Fibroblast of gingiva (primary cell): Measurements from ENCODE around the gene SLC35F3.
"Not testable (repeated sequence)": the region's sequence is repeated elsewhere in the genome, so short reads cannot be mapped to it uniquely, and the experiment has no call there.

Experiments
- DNase-seq: peaks from one replicate; pipeline ENCODE4 v3.0.0-alpha.2; 2011; ENCODE audit warnings: low read depth

SLC35F3 gene

DNA sequence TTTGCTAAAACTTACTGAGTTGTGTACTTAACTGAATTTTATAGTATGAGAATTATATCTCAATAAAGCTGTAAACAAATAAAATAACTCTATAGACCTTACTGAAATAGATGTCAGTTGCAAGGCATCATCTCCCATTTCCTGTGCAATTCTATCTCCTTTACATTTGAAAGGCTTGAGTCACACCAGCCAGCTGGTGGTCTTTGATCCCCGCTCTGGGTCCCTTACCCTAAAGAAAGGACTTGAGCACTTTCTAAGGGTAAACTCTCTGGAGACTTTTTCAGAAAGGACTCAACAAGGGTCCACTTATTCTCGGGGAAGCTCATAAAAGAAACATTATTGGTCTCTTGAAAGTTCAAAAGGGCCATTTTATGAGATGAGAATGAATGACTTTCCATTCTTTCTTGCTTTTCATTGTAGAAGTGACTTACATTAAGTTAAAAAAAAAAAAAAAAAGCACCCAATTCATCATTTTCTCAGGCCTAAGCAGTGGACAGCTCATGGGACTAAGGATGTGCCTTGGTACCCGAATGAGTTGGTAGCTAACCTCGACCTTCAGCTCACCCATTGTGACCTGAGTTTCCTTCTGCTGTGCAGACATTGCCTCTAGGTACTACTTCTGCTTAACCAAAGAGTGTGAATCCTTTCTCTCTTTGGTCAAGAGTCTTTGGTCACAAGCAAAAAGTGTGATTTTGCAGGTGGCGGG, 321.8 kb downstream of the SLC35F3 start:
- no peak for DNase-seq

DNA sequence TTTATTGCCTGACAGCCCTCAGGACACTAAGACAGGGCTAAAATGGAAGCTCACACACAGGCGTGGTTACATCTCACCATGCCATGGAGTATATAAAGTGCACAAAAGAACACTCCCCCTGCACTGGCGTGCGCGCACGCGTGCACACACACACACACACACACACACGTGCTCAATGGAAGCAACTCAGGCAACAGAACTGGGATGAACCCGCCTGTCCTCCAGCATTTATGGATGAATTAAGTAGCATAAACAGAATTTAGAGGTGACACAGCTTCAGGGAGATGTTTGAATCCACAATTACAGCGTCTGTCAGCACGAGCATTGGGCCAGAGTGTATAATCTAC, 322.3 kb downstream of the SLC35F3 start:
- no peak for DNase-seq

DNA sequence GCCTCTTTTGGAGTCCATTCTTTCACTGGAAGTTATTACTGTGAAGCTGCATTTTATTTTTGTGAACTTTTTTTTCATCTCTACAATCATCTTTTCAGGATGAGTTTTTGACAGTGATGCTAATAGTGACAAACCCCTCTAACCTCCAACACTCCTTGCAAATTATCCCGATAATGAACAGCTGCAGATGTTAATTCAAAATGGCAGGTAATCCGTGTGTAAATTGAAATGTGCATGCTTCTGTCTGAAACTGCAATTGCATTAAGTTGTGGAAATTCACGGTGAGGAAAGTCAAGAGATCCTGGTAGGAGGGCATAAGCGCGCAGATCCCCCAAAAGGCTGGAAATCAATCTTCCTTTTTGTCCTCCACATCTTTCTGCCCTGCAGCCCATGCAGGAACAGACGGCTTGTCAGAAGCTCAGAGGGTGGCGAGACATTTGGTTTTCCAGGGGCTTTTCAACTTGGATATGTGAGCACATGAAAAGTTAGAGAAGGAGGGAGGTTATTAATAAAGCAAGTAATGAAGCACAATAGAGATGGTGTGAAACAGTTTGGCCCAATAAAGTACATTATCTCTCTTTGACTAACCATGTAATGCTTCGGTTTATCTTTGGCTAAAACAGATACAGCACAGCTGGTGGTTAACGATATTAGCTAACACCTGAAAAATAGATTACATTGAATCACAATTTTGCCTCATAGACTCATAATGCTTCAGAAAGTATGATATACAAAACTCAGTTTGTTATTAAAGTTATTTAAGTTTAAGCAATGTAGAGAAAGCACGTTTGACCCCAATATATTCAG, 325.3 kb downstream of the SLC35F3 start:
- DNase-seq, result no peak

DNA sequence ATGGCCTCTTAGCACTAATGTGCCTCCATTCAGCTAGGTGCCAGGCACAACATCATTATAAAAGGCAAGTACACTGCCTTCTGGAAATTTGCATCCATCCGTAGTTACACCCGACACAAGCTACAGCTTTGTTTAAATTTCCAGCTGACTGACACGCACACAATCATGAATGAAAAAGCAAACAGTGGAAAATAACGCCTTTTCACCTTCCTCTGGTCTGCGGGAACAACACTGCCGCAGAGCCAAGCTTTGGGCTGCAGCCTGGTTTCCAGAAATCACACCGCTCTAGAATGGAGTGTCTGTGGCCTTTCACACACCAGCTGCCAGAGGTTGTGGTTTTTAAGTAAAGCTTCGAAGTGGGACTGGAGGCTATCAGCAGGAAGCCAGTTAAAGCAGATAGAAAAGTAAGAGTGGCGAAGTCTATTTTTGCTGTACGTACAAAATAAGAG, 326.0 kb downstream of the SLC35F3 start:
- DNase-seq, result no peak

DNA sequence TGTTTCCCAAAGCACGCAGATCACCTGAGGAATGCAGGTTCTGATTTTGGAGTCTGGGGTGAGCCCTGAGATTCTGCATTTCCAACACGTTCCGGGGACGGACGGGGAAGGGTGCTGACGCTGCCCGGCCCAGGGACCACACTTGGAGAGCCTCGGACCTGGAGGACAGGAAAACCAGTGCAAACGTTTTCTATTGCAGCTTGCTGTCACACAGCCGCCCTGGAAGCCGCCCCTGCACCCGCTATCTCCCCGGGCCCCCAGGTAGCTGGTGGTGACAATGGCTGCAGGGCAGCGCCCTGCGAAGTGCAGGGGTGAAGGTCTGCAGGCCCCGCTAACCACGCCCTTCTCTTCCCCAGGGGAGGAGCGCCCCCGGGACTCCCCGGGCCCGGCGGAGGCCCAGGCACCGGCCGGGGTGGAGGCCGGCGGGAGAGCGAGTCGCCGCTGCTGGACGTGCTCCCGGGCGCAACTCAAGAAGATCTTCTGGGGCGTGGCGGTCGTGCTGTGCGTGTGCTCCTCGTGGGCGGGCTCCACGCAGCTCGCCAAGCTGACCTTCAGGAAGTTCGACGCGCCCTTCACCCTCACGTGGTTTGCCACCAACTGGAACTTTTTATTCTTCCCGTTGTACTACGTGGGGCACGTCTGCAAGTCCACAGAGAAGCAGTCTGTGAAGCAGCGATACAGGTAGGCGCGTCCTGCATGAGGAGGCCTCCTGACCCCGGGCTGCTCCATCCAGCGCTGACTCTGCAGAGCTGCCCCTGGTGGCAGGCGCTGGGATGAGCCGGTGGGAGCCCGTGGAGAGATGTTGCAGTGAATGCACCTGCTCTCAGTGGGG, 326.8 kb downstream of the SLC35F3 start:
- no peak for DNase-seq

DNA sequence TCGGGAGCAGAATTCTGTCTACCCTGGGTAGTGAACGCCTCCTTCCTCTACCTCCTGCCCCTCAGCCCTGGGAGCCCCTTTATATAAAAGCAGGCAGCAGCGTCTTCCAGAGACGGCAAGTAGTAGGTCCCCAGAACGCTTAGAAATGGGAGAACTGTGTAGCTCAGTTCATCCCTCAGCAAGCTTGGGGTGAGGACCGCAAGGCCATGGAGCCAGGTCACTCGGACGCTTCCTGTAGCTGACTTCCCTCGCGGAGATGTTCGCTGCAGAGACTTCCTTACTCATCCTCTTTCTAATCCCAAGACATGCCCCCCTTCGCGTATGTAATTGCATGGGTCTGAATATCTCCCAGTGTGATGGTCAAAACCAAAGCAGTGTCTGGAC, 327.4 kb downstream of the SLC35F3 start:
- no peak for DNase-seq

DNA sequence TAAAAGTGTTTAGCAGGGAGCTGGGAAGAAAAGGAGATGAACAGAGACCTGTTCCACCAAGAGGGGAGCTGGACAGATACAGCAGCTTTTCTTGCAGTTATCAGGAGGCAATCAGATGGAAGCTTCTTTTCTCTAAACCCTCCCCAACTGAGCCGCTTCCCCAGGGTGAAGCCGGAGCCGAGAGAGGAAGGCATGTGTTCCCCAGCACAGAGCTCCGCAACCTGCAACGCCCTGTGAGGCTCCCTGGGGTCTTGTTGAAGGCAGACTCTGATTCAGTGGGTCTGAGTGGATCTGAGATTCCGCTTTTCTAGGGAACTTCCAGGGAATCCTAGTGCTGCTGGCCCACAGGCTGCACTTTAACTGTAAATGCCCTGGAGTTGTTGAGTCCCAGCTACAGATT, 329.7 kb downstream of the SLC35F3 start:
- no peak for DNase-seq

DNA sequence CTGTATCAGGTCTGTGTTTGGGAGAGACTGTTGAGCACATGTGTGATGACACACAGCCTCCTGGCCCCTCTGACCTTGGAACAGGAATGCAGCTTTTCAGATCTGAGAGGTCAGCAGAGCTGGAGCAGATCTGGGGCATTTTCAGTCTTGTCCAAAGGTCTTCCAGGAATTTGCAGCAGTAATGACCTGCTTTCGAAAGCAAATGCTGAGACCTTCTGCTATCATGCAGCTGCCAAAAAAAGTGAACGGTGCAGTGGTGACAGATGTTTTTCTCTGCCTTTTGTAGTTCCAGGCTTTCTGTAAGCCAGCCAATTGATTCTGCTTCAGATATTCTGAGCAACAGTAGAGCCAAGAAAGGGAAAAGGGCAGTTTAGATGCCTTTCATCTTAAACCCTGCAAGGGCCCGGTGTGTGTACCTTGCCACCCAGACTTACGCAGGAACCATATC, 331.0 kb downstream of the SLC35F3 start:
- no peak for DNase-seq

DNA sequence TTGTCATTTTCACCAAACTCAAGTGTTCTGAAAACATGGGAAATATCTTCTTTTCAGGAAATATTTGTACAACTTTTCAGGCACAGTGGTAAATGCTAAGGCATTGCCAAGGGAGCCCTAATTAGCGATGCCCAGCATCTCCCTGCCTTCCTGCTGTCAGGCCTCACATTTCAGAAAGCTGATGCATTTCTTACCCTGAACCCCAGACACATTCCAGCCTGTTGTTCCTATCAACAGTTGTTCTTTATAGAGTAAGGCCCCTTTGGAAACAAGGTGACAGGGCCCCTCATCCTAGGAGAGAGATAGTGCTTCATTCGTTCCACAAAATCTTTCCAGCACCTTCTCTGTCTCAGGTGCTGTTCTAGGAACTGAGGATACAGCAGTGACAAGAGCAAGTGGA, 332.9 kb downstream of the SLC35F3 start:
- no peak for DNase-seq

DNA sequence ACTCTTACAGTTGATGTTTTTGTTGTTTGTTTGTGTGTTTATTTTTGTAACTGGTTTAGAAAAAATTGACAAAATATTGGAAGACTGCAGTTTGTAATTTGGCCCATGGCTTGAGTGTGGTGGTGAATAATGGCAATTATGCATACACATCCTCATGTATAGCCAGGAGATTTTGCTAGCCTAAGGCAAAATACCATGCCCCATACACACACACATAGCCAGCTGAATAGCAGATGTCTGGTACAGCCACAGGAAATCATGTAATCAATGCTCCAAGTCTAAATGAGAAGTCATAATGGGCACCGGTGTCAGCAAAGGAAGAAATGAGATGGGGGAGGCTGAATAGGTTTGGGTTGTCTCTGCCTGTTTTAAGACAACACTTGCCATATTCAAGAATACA, 333.6 kb downstream of the SLC35F3 start:
- DNase-seq, result no peak

DNA sequence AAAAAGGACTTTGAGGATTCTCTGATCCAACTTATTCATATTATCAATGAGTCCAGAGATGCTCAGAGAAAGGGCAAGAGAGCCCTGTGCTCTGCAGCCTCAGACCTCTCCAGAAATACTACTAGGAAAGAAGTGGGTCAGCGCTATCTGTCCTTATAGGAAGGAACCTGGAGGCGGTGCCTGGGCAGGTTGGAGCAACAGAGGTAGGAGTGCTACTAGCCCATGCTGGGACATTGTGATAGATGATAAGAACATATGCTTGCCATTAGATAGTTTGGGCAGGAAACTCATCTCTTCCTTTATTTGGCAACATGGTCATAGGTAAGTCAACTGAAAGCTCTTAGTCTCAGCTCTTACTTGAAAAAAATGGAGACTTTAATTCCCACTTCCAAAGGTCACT, 335.0 kb downstream of the SLC35F3 start:
- no peak for DNase-seq

DNA sequence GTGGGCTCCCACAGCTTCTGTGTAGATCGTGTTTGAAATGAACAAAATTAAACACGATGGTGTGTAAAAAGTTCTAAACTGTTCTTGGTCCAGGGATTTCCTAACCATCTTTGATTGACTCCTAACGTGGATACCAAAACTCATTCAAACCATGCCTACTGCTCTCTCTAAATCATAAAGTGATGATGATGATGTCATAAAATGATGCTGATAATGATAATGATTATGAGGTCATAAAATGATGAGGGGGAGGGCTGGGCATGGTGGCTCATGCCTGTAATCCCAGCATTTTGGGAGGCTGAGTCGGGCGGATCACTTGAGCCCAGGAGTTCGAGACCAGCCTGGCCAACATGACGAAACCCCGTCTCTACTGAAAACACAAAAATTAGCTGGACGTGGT, 335.5 kb downstream of the SLC35F3 start:
- no peak for DNase-seq

DNA sequence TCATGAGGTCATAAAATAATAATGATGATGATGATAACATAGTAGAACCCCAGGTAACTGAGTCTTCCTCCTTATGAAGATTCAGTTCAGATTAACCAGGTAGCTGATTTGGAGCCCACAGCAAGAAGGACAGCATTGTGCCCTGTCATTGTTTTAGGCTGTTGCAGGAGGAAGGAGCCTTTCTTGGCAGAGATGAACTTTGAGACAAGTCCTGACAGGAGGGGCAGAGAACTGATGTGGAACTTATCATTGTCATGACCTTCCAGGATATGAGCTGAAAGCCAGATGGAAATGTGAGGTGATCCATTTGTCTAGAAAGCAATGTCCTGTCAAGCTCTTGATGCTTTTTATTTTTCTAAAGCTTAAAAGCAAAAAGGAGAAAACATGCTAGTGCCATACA, 336.2 kb downstream of the SLC35F3 start:
- DNase-seq, result no peak

DNA sequence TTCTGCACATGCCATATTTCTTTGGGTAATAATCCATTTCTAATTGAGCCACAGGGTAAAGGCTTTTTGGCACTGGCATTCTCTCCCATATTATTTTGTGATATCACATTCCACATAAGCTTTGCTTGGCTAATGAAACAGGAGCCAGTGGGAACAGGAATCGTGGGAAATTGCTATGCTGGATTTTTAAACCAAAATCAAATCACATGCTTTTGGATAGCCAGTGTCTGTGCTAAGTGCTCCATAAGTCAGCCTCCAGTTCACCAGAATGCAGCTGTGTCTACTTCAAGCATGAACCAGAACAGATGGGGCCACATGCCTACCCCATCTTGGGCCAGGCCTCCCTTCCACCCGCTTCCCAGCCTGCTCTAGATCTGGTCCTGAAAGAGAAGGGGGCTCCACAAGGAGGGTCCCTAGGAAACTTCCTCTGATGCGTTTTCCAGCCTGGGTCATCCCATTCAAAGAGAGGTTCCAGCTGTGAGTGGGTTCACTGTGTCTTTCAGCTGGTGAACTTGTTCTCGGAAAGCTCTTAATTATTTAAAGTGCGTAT, 337.5 kb downstream of the SLC35F3 start:
- no peak for DNase-seq

DNA sequence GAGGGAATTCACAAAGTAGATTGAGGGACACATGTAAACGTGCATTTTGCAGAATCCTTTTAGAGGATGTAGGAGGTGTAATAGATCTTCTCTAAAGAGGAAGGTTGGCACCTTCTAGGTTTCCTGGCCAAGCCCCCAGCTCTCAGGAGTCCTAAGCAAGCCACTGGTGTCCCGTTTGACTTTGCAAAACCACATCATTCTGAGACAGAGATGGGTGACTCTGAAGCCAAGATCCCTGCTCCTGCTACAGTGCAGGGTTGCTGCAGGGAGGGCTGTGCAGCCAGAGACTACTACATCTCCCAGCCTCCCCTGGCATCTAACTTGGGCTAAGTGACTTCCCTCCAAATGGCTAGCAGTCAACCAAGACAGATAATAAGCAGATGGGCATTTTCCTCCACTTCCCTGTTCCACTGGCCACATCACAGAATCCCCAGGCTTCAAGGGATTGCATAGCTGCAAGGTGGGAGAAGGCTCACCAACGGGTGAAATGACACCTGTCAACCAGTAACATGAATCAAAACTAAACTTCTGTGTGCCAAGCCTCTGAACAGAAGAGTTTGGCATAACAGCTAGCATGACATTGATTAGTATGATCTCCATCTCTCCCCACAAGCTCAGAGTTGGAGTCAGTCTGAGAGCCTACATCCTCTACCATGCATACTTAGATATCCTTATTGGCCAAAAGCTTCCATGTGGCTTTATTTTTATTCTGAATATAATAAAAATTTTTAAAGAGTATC, 339.2 kb downstream of the SLC35F3 start:
- no peak for DNase-seq

DNA sequence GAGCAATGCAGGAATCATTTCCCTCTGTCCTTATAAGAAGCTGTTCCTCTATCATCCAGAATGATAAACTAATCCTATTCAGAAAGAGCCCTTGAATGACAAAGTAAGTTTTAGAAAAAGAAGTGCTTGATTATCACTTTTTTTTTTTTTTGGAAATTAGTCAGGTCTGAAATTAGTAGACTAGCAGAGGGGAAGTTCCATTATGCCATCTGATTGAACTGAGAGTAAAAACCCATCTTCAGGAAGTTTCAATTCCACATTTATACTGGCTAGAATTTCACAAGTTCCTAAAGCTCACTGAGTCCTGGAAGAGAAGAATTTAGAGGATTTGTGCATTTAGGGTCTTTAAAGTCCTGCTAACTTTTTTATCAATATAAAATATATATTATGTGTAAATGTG, 340.0 kb downstream of the SLC35F3 start:
- no peak for DNase-seq

DNA sequence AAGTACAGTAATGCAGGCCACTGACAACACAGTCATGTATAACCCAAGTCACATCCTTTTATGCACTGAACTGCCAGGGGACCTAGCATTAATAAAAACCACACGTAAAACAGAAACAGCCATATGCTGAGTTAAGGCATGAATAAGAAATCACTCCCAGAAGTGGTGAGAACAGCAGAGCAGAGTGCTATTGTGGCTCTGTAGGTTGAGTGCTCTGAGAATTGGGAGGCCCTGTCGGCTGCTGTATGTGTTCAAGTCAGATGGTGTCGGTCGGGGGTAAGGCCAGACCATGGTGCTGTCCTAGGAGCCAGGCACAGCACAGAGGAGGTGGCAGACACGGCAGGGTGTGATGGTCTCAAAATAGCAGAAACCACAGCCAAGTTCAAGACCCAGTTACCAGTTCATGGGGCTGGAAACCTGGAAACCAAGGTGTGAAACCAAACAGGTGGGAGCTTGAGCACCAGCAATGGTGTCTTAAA, 342.2 kb downstream of the SLC35F3 start:
- DNase-seq, result no peak

DNA sequence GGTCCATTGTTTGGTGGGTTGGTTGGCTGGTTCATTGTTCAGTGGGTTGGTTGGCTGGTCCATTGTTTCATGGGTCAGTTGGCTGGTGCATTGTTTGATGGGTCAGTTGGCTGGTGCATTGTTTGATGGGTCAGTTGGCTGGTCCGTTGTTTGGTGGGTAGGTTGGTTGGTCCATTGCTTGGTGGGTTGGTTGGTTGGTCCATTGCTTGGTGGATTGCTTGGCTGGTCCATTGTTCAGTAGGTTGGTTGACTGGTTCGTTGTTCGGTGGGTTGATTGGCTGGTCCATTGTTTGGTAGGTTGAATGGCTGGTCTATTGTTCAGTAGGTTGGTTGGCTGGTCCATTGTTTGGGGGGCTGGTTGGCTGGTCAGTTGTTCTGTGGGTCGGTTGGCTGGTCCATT, 343.3 kb downstream of the SLC35F3 start:
- DNase-seq, result not testable (repeated sequence)

DNA sequence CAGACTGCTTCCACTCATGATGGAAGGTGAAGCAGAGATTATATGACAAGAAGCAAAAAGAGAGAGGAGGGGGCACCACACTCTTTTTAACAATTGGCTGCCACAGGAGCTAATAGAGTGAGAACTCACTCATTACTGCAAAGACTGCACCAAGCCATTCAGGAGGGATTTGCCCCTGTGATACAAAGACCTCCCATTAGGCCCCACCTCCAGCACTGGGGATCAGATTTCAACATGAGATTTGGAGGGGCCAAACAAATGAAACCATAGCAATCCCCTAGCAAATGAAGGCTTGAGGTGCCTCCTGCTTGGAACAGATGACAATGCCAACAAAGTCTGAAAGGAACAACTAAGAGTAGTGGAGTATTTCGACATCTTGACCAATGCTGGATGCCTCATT, 346.3 kb downstream of the SLC35F3 start:
- no peak for DNase-seq

DNA sequence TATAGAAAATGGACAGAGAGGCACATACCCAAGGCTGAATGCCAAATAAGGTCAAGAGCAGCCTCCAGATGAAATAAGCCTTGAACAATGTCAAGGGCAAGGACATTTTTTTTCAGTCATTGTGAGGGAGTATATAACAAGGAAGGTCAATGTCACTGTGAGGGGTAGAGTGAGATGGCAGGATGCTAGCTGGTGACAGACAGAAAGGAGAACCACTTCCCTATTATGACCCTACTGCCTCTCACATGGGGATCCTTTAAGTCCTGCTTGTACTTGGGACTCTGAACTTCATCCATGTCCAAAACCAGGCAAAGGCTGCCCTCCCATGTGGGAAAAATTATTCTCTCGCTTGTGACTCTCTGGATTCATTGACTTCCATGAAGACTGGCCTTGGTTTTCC, 349.3 kb downstream of the SLC35F3 start:
- no peak for DNase-seq

DNA sequence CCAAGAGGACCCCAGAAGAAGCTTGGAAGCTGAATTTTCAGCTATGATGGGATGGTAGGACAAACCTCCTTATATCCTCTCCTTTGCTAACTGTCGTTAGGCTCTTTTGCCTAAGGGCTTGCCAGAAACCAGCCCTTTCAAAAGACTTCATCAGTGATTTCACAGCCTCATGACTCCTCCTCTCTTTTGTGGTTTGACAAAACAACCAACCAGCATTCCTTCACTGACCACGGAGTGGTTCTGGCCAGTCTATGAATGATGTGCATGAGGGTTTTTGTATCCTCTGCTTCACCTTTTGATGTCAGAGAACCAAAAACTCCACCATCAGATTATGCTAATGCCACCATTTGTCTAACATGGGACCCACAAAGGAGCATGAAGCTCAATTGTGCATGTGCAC, 351.9 kb downstream of the SLC35F3 start:
- no peak for DNase-seq

DNA sequence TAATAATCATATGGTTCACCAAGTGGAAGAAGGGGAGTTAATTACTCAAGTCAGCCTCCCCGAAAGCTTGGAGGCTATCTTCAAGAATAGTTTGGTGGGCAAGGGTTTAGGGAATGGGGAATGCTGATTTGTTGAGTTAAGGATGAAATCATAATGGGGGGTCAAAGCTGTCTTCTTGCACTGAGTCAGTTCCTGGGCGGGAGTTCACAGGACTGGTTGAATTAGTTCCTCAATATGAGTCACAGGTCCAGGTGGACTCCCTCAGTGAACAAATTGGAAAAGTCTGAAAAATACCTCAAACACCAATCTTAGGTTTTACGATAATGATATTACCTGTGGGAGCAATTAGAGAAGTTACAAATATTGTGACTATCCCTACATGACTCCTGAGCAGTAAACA, 353.6 kb downstream of the SLC35F3 start:
- no peak for DNase-seq
